WERI-Rb-1 (cell line): ENCODE measurements around the gene LRRC4C.

Source experiments
- DNase-seq: peaks from one replicate; pipeline ENCODE4 v3.0.0-alpha.2; 2020
- H3K27ac ChIP-seq: fragments of 250-450 bp; sonication (Bioruptor Pico); 2 replicates; pipeline ENCODE4 v1.5.1; 2020; ENCODE audit warnings: mild to moderate bottlenecking, moderate library complexity
- H3K27me3 ChIP-seq: fragments of 250-450 bp; sonication (Bioruptor Pico); 2 replicates; pipeline ENCODE4 v1.5.1; 2021; ENCODE audit warnings: mild to moderate bottlenecking, low read depth, moderate library complexity; ENCODE audit not compliant: insufficient read depth, severe bottlenecking
- H3K36me3 ChIP-seq: fragments of 250-450 bp; sonication (Bioruptor Pico); 2 replicates; pipeline ENCODE4 v1.5.1; 2020; ENCODE audit warnings: mild to moderate bottlenecking, moderate library complexity
- H3K4me3 ChIP-seq: 2 replicates; pipeline ENCODE4 v1.5.1; 2011; ENCODE audit warnings: low read depth, mild to moderate bottlenecking, control low read depth, low read length
- H3K9me3 ChIP-seq: fragments of 250-450 bp; sonication (Bioruptor Pico); 2 replicates; pipeline ENCODE4 v1.5.1; 2021; ENCODE audit warnings: mild to moderate bottlenecking, moderate library complexity; ENCODE audit not compliant: severe bottlenecking
- TF ChIP-seq, protein P1 (sequence below): IDR thresholded peaks from 2 replicates; pipeline ENCODE4 v1.5.1; 2011; ENCODE audit warnings: low read depth, mild to moderate bottlenecking, control low read depth, inconsistent platforms, low read length

The LRRC4C gene

DNA sequence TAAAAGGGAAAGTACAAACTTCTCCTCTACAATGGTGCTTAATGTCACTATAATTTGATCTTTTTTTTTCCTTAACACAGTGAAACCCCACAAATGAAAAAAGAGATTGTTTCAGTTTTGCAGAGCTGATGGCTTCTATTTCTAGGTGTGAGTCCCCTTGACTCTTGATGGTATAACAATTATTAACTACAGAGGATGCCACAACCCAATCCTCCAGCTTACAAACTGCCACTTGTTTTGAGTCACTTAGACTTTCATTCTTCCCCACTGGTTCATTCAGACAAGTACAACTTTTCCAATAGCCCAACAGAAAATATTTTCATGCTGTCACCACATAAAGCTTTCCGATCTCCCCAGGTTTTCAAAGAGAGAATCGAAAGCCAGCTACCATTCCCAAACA, 812.2 kb downstream of the LRRC4C start:
- Histone ChIP-seq H3K9me3 (peaks cover 5% of the 10 kb centered on the region), H3K27ac (no peak overlapping the region), H3K36me3 (no peaks in the 10 kb centered on the region), H3K4me3 (no peak overlapping the region), H3K27me3 (peaks cover 15% of the 10 kb centered on the region)
- DNase-seq: no peak
- TF ChIP-seq, protein P1, sequence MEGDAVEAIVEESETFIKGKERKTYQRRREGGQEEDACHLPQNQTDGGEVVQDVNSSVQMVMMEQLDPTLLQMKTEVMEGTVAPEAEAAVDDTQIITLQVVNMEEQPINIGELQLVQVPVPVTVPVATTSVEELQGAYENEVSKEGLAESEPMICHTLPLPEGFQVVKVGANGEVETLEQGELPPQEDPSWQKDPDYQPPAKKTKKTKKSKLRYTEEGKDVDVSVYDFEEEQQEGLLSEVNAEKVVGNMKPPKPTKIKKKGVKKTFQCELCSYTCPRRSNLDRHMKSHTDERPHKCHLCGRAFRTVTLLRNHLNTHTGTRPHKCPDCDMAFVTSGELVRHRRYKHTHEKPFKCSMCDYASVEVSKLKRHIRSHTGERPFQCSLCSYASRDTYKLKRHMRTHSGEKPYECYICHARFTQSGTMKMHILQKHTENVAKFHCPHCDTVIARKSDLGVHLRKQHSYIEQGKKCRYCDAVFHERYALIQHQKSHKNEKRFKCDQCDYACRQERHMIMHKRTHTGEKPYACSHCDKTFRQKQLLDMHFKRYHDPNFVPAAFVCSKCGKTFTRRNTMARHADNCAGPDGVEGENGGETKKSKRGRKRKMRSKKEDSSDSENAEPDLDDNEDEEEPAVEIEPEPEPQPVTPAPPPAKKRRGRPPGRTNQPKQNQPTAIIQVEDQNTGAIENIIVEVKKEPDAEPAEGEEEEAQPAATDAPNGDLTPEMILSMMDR: no peak

DNA sequence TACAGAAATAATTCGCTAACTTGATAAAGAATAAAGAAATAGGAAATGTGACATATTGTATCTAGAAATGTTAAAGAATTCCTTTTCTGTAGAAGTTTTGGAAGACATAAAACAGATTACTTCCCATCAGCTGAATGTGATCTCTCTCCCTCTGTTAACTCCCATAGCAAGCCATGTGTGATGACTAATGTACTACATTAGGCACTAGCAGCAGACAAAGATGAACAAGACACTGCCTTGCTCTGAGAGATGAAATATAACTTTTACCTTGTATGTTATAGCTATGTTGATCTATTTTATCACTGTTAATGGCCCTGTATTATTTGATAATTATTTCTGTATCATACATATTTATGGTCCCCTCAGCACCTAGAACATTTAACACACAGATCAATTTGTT, 817.2 kb downstream of the LRRC4C start:
- Histone ChIP-seq H3K27me3 (peaks cover 19% of the 10 kb centered on the region), H3K4me3 (no peak overlapping the region), H3K36me3 (no peaks in the 10 kb centered on the region), H3K27ac (no peak overlapping the region), H3K9me3 (no peaks in the 10 kb centered on the region)
- DNase-seq: no peak
- TF ChIP-seq, protein P1: no peak

DNA sequence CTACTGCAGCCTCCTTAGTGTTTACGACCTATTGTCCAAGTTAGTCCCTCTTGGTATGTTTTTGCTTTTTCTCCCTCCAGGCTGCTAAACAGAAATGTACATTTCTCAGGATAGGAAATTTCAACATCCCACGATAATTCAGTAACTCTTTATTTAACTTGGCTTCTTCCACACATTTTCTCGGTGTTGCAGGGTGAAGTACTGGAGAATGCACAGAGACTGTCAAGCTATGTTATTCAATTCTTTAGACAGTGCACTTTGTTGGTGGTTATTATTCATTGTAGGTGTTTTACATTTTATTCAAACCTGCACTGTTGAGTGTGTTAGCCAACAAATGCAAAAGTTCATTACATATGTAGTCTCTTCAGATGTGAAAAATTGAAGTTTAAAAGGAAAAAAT, 839.8 kb downstream of the LRRC4C start:
- Histone ChIP-seq H3K27ac (no peak overlapping the region), H3K36me3 (no peaks in the 10 kb centered on the region), H3K4me3 (no peak overlapping the region), H3K27me3 (peaks cover 3% of the 10 kb centered on the region), H3K9me3 (no peaks in the 10 kb centered on the region)
- TF ChIP-seq, protein P1: no peak
- no peak for DNase-seq

DNA sequence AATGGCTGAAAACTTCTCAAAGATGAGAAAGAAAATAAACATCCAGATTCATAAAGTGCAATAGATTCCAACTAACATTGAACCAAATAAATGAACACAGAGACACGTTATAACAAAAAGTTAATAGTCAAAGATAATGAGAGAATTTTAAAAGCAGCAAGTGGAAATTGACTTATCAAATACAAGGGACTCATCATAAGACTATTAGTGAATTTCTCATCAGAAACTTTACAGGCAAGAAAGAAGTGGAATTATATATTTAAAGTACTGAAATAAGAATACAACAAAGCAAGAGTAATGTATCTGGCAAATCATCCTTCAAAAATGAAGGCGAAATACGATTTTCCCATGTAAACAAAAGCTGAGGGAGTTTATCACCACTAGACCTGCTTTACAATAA, 852.7 kb downstream of the LRRC4C start:
- H3K27ac ChIP-seq: no peak overlapping the region
- H3K27me3 ChIP-seq: peaks cover 16% of the 10 kb centered on the region
- no peaks in the 10 kb centered on the region for H3K9me3 ChIP-seq
- no peak for DNase-seq
- TF ChIP-seq, protein P1: no peak
- H3K36me3 ChIP-seq: no peaks in the 10 kb centered on the region
- no peak overlapping the region for H3K4me3 ChIP-seq

DNA sequence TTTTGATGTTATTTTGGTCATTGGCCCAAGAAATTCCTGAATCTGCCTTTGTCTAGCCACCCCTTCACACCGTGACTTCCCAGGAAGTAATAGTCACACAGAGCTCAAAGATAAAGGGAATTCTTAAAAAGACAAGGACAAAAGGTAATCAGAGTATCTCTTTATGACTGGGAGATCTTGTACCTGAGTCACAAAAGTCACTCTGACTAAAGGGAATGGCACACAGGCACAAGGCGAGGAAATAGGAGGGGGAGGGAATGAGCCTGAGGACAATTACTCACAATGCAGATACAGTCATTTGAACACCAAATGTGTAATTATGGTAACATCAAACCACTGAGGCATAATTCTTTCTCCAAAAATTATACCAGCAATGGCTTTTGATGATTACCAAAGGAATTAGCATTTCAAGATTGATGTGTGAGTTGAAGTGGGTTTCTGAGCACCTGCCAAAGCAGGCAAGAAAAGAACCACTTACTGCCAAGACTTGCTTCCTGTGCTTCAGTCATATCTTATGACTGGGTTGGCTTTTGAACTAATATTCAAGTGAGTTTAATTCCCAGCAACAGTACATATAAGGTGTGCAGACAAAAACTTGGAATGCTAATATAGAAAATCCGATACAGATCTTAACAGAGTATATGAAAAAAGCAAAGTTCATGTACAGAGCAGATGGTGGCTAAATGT, 856.4 kb downstream of the LRRC4C start:
- Histone ChIP-seq H3K27ac (no peak overlapping the region), H3K4me3 (no peak overlapping the region), H3K36me3 (no peaks in the 10 kb centered on the region), H3K27me3 (peaks cover 15% of the 10 kb centered on the region), H3K9me3 (no peaks in the 10 kb centered on the region)
- TF ChIP-seq, protein P1: no peak
- no peak for DNase-seq

DNA sequence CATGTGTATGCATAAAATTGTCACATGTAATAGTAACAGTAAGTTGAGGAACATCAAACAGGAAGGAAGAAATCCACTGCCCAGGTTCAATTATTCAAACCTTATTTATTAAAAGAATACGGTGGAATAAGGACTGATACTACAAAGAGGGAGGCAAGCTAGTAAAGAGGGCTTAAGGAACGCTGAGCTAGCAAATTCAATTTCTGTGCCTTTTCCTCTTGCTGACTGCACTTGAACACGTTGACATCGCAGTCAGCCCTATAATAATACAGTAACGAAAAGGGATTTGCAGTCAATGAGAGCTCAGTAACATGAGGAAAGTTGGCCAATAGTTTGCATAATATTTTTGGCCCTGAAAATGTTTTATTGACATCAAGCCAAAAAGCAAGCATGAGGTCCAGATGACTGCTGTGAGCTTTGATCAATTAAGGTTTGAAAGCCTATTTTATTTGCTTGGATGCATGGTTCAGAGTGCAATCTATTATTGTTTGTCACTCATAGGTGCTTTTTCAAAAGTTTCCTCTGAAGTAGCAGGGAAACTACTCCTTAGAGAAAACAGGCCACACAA, 861.8 kb downstream of the LRRC4C start:
- no peak for DNase-seq
- no peak overlapping the region for H3K27ac ChIP-seq
- peaks cover 9% of the 10 kb centered on the region for H3K27me3 ChIP-seq
- H3K9me3 ChIP-seq: no peaks in the 10 kb centered on the region
- no peaks in the 10 kb centered on the region for H3K36me3 ChIP-seq
- no peak overlapping the region for H3K4me3 ChIP-seq
- TF ChIP-seq, protein P1: no peak
